GM19025 (cell line): ENCODE results near the gene LAMA1.

Source experiments
- ATAC-seq: cut with Tn5 transposase; IDR thresholded peaks from one replicate; pipeline ENCODE4 v1.9.1; 2021; ENCODE audit warnings: mild to moderate bottlenecking, low read depth, moderate library complexity; ENCODE audit not compliant: unreplicated experiment

The LAMA1 gene

DNA sequence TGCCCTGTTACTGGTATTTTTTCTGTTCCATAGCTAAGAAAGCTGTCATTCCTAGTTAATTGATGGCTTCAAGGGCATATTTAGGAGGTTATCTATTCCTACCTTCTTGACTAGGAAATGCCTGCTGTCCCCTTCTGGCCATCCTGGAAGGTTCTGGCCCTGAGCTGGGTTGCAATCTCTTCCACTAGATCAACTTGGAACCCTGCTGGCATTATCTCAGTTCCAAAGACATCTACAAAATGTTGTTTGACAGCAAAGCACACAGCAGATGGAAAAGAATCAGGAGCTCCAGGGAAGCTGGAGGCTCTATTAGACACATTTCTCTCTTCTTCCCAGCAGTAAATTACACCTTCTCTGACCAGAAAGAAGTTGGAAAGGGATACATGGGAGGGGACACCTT lies 196.0 kb downstream of the LAMA1 start:
- ATAC-seq, result no peak

- no peak for ATAC-seq
Measured at GRCh38 chr18:6920099-6920955, 197.3 kb downstream of the LAMA1 start.

DNA sequence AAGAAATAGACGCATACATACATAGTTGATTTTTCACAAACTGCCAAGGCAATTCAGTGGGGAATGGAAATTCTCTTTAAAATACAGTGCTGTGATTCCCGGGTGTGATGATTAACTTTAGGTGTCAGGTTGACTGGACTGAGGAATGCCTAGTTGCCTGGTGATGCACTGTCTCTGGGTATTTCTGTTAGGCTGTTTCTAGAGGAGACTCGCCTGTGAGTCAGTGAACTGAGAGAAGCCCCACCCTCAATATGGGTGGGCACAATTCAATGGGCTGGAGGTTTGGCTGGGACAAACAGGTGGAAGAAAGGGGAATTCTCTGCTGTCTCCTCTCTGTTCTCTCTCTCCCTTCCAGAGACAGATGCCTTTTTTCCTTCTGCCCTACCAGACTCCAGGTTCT lies 200.5 kb downstream of the LAMA1 start:
- ATAC-seq, result no peak

DNA sequence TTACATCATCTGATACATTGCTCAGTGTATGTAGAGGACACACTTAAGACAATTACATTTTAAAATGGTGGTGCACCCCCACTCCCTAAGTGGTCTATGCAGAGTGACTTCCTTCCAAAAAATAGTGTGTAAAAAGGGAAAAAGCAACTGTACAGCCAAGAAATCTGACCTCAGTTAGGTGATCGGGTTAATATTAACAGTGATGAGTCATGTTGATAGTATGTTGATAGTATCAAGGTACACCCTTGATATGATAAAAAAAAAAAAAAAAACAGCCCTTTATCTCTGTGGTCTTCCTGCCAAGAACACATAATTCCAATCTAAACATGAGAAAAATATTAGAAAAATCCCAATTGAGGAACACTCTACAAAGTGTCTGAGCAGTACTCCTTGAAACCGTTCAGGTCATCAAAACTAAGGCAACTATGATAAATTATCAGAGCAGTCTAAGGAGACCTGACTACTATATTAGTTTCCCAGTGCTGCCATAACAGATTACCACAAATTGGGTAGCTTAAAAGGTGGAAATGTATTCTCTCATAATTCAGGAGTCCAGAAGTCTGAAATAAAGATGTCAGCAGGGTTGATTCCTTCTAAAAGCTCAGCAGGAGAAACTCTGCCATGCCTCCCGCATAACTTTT lies 216.2 kb downstream of the LAMA1 start:
- no peak for ATAC-seq

- ATAC-seq, result no peak
Measured at GRCh38 chr18:6891788-6892187, 225.8 kb downstream of the LAMA1 start.
